Activated CD4-positive, alpha-beta T cell treated with anti-CD3 and anti-CD28 coated beads, Interleukin-2, Interleukin-4, amounts not matched to agents 100 ng/mL and 50 ng/mL, durations not matched to agents 16 hours and 8 hours (primary cell): ENCODE data around the gene TIMM44.
"Not testable (repeated sequence)": the region's sequence is repeated elsewhere in the genome, so short reads cannot be mapped to it uniquely, and the experiment has no call there.

Source experiments
- DNase-seq: peaks from one replicate; pipeline ENCODE4 v3.0.0-alpha.2; 2020; ENCODE audit warnings: low spot score

Gene TIMM44

GRCh38 chr19:7947939-7948338, 4.5 kb upstream of the TIMM44 start:
- DNase-seq = no peak

DNA sequence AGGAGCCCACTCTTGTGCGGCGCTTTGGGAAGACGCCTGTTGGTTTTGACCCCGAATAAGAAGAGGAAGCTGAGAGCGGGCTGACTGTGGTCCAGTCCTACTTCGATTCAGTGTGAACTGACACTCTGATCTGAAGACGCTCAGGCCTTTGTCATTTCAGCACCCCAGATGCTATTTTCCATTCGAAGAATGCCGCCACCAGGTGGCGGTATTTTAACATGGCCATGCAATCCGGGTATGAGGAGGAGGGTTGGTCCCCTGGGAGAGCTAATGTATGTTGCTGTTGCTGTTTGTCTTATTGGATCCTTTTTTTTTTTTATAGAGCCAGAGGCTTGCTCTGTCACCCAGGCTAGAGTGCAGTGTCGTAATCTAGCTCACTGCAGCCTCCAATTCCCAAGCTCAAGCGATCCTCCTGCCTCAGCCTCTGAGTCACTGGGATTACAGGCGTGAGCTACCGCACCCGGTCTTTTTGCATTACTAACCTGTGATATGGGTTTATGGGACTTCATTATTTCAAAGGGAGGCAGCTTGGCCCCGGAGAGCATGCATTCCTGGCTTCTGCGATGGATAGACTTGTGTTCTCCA, 803 bp upstream of the TIMM44 start:
- peak; percentile 91 for DNase-seq

GRCh38 chr19:7942981-7943443, 454 bp downstream of the TIMM44 start:
- DNase-seq = no peak

DNA sequence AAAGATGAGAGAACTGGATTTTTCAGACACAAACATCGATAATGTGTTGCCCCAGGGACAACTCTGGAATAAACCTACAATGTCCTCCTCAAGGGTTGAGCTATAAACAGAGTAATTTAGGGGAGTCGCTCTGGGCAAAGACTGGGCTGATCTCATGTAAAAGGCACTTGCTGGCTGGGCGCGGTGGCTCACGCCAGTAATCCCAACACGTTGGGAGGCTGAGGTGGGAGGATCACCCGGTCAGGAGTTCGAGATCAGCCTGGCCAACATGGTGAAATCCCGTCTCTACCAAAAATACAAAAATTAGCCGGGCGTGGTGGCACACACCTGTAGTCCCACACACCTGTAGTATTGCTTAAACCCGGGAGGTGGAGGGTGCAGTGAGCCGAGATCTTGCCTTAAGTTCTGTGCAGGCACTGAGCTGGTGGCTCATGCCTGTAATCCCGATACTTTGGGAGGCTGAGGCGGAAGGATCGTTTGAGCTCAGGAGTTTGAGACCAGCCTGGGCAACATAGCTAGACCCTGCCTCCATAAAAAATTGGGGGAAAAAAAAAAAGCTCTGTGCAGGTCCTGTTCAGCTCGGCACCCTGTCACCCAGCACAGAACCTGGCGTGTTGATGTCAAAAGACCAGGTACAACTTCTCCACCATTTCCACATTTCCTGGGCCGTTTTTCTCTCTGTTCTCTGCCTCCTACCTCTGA, 1.4 kb downstream of the TIMM44 start:
- DNase-seq = no peak

GRCh38 chr19:7940841-7941240, 2.6 kb downstream of the TIMM44 start:
- DNase-seq = no peak

DNA sequence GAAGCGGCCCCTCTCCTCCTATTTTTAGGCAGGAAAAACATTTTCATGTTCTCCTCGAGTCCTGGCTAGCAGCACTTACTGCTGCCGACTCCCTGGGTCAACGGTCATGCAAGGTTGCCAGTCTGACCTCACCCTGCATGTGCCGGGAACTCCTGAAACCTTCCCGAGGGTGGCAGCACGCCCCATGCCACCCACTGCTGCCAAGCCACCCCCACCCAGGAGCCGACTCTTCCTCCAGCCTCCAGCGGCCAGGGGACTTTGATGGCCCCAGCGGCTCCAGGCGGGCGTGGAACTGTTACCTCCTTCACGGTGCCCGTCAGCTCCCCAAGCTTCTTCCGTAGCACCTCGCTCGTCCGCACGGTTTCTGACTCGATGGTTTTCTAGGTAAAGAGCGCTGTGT, 8.7 kb downstream of the TIMM44 start:
- DNase-seq = no peak

DNA sequence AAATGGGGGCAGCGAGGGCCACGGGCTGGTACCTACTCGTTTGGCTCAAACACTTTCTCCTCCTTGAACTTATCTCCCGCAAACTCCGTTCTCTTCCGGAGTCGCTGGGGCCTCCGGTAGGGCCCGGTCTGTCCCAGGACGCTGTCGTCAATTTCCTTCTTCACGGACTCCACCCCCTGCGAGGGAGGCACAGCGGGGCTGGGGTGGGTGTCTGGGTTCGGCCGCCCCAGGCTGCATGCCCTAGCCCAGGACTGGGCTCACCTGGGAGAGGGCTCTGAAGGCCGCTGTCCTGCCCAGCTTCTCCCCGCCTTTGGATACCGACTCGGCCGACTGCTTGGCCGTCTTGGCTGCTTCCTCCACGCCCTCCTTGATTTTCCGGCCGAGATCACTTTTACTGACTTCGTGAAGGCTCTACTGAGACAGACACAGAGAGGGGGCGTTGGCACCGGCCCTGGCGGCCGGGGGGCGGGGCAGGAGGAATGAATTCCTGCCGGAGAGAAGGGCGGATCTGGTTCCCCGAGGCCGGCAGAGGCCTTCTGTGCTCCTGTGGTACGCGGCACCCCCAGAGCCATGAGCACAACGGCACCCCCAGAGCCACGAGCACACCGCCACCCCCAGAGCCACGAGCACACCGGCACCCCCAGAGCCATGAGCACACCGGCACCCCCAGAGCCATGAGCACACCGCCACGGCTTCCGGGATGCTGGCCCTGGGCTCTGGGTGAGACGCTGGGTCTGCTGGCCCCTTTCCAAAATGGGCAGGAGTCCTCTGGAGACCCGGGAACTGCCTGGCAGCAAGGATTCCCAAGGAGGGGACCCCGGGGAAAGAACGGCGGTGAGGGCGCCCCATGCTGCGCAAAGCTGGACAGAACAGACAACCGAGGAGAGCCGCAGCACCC, 9.4 kb downstream of the TIMM44 start:
- DNase-seq = no peak

GRCh38 chr19:7933411-7933810, 10.1 kb downstream of the TIMM44 start:
- DNase-seq = no peak

- no peak for DNase-seq
Measured at GRCh38 chr19:7932930-7933300, 10.6 kb downstream of the TIMM44 start.

DNA sequence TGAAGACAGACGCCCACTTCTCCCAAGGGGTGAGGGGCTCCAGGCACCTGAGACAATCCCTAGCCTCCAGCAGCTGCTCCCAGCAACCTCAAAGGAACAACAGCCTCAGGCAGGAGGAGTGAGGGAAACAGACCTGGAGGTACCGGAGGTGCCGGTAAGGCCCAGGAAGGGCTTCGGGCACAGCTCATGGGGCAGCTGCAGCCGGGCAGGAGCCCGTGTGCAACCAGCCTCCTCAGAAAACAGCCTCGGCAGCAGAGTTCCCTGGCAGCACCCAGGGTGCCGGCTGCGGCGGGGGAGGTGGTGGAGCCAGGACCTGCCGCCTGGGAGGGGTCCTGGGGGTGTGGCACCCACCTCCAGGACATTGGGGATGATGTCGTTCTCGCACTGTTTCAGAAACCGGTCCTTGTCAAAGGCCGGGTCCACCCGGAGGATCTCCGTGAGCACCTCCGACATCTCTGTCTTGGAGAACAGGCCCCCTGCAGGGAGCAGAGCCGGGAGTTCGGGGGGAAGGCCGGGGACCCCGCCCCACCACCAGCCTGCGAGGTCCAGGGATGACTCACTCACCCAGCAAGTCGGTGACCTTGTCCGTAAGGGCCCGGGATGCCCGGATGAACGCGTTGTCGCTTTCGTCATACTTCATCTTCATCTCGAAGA, 11.1 kb downstream of the TIMM44 start:
- no peak for DNase-seq

GRCh38 chr19:7931221-7932061, 12.0 kb downstream of the TIMM44 start:
- DNase-seq = no peak

DNA sequence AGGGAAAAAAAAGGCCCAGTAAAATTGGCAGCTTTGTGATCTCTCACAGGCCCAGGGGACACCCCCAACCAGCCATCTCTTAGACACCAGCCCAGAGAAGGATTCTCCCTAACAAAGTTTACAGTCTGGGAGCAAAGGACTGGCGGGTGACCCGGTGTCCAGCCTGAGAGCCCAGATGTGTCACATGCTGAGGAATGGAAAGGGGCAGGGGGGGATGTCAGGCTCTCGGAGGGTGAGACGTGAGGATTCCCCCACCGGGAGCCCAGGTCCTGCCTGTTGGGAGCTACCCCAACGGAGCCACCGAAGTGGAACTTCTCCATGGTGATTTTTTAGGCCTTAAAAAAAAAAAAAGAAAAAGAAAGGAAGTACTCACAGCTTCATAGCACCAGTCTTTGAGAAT, 12.7 kb downstream of the TIMM44 start:
- DNase-seq = no peak

- not testable (repeated sequence) for DNase-seq
Measured at GRCh38 chr19:7930030-7930429, 13.4 kb downstream of the TIMM44 start.

GRCh38 chr19:7928741-7929701, 14.4 kb downstream of the TIMM44 start:
- DNase-seq = peak; percentile 57

GRCh38 chr19:7928334-7928706, 15.1 kb downstream of the TIMM44 start:
- DNase-seq = no peak

DNA sequence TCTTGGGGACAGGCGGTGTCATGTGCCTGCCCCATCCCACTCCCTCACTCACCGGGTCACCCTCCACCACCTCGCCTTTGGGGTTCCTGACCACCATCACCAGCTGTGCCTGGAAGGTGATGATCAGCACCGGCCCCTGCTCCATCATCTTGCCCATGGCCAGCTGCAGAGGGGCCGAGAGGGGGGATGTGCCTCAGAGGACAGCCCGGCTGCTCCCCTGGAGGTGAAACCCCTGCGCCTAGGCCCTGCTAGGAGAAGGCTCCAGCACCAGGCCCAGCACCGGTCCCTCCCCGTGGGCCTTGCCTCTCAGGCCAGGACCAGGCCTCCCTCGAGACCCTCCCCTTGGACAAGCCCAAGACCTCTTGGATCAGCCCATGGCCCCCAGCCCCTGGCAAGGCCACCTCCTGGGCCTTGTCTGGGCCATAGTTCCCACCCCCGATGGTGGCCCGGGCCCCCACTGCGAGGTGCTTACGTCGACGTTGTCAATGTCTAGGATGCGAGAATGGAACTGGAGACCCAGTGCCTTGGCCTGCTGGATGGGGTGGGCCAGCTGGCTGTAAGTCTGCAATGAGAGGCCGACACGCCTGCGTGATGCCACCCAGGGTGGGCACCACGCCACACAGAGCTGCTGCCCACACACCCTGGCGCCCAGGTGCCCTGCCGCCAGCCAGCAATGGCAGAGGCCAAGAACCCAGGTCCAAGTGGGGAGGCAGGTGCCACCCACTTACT, 15.7 kb downstream of the TIMM44 start:
- DNase-seq = no peak

DNA sequence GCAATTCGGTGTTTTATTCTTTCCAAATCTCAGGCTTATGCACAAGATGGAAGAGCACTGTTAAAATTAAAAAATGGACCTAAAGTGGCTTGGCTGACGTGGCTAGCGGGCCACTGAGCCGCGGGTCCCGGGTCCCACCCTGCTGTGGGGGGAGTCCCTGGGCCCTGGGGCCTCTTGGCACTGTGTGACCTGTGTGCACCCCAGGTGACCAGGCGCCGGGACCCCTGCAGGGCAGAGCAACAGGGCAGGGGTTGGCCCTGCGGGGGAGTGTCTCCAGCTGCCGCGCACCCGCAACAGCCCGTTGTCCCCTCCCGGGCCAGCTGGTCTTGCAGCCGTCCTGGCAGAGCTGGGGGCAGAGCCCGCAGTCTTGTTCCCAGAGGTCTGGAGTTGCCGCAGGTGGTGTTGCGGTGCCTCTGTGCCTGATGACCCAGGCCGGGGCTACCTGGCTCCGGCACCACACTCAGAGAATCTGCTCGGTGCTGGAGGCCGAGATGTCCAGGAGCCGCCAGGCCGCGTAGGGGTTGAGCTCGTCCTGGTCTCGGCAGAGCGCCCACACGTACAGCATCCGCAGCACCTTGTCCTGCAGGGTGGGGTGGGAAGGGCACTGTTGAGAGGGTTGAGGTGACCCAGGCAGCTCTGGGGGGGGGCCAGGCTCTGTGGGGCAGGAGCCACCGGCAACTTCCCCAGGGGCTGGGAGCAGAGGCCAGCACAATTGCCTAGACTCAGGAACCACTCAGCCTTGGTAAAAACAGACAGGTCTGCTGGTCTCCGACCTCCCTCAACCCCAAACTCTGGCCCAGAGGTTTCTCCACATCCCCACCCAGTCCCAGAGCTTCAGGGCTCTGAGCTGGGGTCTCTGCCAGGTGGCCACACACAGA, 16.5 kb downstream of the TIMM44 start:
- no peak for DNase-seq

DNA sequence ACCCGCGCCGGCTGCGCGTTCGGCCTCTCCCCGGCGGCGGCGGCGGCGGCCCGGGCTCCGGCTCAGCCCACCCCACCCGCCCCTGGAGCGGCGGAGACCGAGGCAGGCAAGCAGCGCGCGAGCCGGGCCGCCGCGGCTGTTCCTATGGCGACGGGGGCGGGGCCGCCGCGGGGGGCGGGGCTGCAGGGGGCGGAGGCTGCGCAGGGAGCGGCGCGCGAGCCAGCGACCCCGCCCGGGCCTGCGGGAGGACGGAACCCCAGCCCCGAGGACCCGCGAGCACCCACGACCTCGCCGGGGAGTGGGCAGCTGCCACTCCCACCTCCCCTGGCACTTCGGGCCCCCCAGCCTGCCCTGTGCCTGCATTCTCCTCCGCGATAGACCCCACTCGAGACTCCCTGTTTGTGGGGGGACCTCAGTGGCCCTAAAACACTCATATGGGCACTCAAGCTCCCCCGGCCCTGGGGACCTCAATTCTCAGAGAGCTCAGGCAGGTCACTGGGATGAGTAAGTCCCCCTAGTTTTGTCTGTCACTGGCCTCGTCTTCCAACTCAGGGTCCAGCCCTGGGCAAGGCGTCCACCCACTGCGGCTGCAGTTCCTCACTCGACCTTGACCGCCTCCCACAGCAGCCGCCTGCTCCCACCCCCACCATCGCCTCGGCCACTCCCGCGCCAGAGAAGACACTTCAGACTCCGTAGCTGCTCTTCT, 17.3 kb downstream of the TIMM44 start, which contains the start of gene CTXN1:
Gene CTXN1, minus strand, starts transcription at position 115 of the 706 bp plus-strand sequence. CDS start 597 bp downstream, outside the sequence.
- DNase-seq = peak; percentile 72
